ENCODE data around the gene TMEFF2. TPM values are rescaled to one million over a fixed set of nuclear protein-coding genes. Genes with fewer than 3 reads are reported as not detected.

Gene TMEFF2
- total RNA-seq, 6 experiments from 2014 or later, result 0.18 to 0.25 (median 0.22) TPM; not detected in 3

- TF ChIP-seq, protein P1, sequence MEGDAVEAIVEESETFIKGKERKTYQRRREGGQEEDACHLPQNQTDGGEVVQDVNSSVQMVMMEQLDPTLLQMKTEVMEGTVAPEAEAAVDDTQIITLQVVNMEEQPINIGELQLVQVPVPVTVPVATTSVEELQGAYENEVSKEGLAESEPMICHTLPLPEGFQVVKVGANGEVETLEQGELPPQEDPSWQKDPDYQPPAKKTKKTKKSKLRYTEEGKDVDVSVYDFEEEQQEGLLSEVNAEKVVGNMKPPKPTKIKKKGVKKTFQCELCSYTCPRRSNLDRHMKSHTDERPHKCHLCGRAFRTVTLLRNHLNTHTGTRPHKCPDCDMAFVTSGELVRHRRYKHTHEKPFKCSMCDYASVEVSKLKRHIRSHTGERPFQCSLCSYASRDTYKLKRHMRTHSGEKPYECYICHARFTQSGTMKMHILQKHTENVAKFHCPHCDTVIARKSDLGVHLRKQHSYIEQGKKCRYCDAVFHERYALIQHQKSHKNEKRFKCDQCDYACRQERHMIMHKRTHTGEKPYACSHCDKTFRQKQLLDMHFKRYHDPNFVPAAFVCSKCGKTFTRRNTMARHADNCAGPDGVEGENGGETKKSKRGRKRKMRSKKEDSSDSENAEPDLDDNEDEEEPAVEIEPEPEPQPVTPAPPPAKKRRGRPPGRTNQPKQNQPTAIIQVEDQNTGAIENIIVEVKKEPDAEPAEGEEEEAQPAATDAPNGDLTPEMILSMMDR (IDR thresholded peaks at IDR 0.05), result no peak
- Mint-ChIP-seq H3K9me3 (no peaks in the 10 kb centered on the region), H3K4me3 (no peak overlapping the region), H3K4me1 (ENCODE audit: low read depth) (no peaks in the 10 kb centered on the region), H3K27ac (no peak overlapping the region), H3K27me3 (ENCODE audit: insufficient read depth) (peaks cover 9% of the 10 kb centered on the region; the same call in 1 of the 2 replicates), H3K36me3 (ENCODE audit: low read depth) (no peaks in the 10 kb centered on the region)
- no peak for DNase-seq
Measured at GRCh38 chr2:192186806-192187205, 7.9 kb downstream of the TMEFF2 start.

DNA sequence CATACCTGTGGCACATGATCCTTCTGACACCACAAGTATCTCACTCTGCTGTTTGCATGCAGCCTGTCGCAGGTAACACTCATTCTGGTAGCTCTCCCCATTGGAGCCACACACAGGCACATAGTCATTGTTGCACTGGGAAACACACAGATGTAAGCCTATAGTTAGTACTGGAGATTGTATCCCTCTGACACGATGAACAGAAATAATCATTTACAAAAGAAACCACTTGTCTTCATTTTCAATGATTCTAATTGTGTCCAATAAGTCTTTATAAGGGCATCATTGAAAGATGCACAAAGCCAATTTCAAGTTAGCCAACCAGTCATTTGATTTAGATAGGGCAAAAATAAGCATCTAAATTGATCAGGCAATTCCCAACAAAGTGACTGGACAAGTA is 10.4 kb downstream of the TMEFF2 start:
- Mint-ChIP-seq H3K9me3 (no peaks in the 10 kb centered on the region), H3K36me3 (ENCODE audit: low read depth) (no peaks in the 10 kb centered on the region), H3K27ac (no peak overlapping the region), H3K4me1 (ENCODE audit: low read depth) (no peaks in the 10 kb centered on the region), H3K4me3 (no peak overlapping the region), H3K27me3 (ENCODE audit: insufficient read depth) (peaks cover 8% of the 10 kb centered on the region; the same call in 1 of the 2 replicates)
- TF ChIP-seq, protein P1 (IDR thresholded peaks at IDR 0.05), result no peak
- DNase-seq, result no peak

DNA sequence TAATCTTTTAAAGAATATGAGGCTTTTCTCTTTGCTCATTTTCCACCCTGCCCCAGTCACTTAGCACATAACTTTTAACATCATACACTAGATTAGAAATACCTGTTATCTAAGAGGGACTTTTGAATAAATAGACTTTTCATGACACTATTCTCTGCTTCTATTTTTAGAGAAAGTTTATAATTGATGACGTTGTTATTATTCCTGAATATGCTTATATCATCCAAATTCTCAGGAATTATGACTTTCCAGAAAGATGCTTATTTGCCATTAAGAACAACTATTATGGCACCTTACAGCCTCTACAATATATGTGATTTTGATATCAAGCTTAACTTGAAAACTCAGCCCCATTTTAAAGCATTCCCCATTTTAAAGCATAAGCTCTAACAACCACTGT is 11.4 kb downstream of the TMEFF2 start:
- Mint-ChIP-seq H3K9me3 (no peaks in the 10 kb centered on the region), H3K27ac (no peak overlapping the region), H3K27me3 (ENCODE audit: insufficient read depth) (peaks cover 8% of the 10 kb centered on the region; the same call in 1 of the 2 replicates), H3K36me3 (ENCODE audit: low read depth) (no peaks in the 10 kb centered on the region), H3K4me3 (no peak overlapping the region), H3K4me1 (ENCODE audit: low read depth) (no peaks in the 10 kb centered on the region)
- TF ChIP-seq, protein P1 (IDR thresholded peaks at IDR 0.05), result no peak
- no peak for DNase-seq

- Mint-ChIP-seq H3K4me1 (ENCODE audit: low read depth) (peaks cover 6% of the 10 kb centered on the region), H3K9me3 (no peaks in the 10 kb centered on the region), H3K27ac (no peak overlapping the region), H3K27me3 (ENCODE audit: insufficient read depth) (peaks cover 9% of the 10 kb centered on the region; the same call in 1 of the 2 replicates), H3K4me3 (no peak overlapping the region), H3K36me3 (ENCODE audit: low read depth) (no peaks in the 10 kb centered on the region)
- no peak for DNase-seq
- TF ChIP-seq, protein P1 (IDR thresholded peaks at IDR 0.05), result no peak
Measured at GRCh38 chr2:192166946-192167345, 27.8 kb downstream of the TMEFF2 start.

GRCh38 chr2:192165842-192166241 is 28.9 kb downstream of the TMEFF2 start:
- H3K4me1 Mint-ChIP-seq (ENCODE audit: low read depth), result peaks cover 12% of the 10 kb centered on the region
- DNase-seq, result no peak
- no peaks in the 10 kb centered on the region for H3K9me3 Mint-ChIP-seq
- TF ChIP-seq, protein P1 (IDR thresholded peaks at IDR 0.05), result no peak
- H3K27ac Mint-ChIP-seq, result no peak overlapping the region
- peaks cover 5% of the 10 kb centered on the region; the same call in 1 of the 2 replicates for H3K27me3 Mint-ChIP-seq (ENCODE audit: insufficient read depth)
- no peak overlapping the region for H3K4me3 Mint-ChIP-seq
- H3K36me3 Mint-ChIP-seq (ENCODE audit: low read depth), result no peaks in the 10 kb centered on the region
